A673 (cell line): ENCODE data around the gene CFAP410. TPM values are rescaled to one million over a fixed set of nuclear protein-coding genes. Genes with fewer than 3 reads are reported as not detected.
A peak's percentile ranks its signal among the peaks of the same experiment; 100 is the strongest.
"Not testable (repeated sequence)": the region's sequence is repeated elsewhere in the genome, so short reads cannot be mapped to it uniquely, and the experiment has no call there.

ENCODE experiments used
- BruUV-seq: library from RNA; stranded (reverse); fragments of 400-500 nt; replicated peaks from 2 replicates; lab custom pipeline; 2021; lab: Mats Ljungman, UMichigan
- CTCF ChIA-PET: fragments of 300-600 bp; sonication (Branson Sonifier 250); formaldehyde crosslinking; loops from one replicate; lab custom pipeline; 2022; ENCODE audit warnings: antibody characterized with exemption; lab: Charles Lee
- POLR2A ChIA-PET: fragments of 300-600 bp; sonication (Branson Sonifier 250); formaldehyde crosslinking; loops from one replicate; lab custom pipeline; 2022; ENCODE audit warnings: antibody characterized with exemption; ENCODE audit not compliant: low non-redundant PET; lab: Charles Lee
- DNase-seq: peaks from one replicate; pipeline ENCODE4 v3.0.0-alpha.2; 2015; ENCODE audit warnings: low spot score
- H3K27ac ChIP-seq: fragments of 200-600 bp; sonication (generic); 2 replicates; pipeline ENCODE4 v1.5.1; 2016; ENCODE audit warnings: mixed run types, low read depth, mild to moderate bottlenecking, mixed read lengths, antibody characterized with exemption, low read length; ENCODE audit not compliant: poor library complexity, severe bottlenecking
- H3K27me3 ChIP-seq: fragments of 200-600 bp; sonication (generic); replicated peaks from 2 replicates; pipeline ENCODE4 v1.6.1; 2017; ENCODE audit warnings: mixed run types, low read depth, mild to moderate bottlenecking, mixed read lengths, antibody characterized with exemption, low read length; ENCODE audit not compliant: insufficient read depth, poor library complexity
- H3K36me3 ChIP-seq: fragments of 200-600 bp; sonication (generic); 2 replicates; pipeline ENCODE4 v1.6.1; 2016; ENCODE audit warnings: mixed run types, mild to moderate bottlenecking, mixed read lengths, antibody characterized with exemption, low read length; ENCODE audit not compliant: insufficient read depth, poor library complexity, severe bottlenecking
- H3K4me1 ChIP-seq: fragments of 200-600 bp; sonication (generic); 2 replicates; pipeline ENCODE4 v1.6.1; 2017; ENCODE audit warnings: mixed run types, mild to moderate bottlenecking, mixed read lengths, antibody characterized with exemption, low read length; ENCODE audit not compliant: insufficient read depth, poor library complexity, severe bottlenecking
- H3K4me3 ChIP-seq: fragments of 200-600 bp; sonication (generic); 2 replicates; pipeline ENCODE4 v1.5.1; 2016; ENCODE audit warnings: low read depth, mixed run types, mild to moderate bottlenecking, mixed read lengths, low read length; ENCODE audit not compliant: poor library complexity, severe bottlenecking
- H3K9me3 ChIP-seq: fragments of 200-600 bp; sonication (generic); 2 replicates; pipeline ENCODE4 v1.6.1; 2016; ENCODE audit warnings: mixed run types, low read depth, mild to moderate bottlenecking, mixed read lengths, antibody characterized with exemption, low read length; ENCODE audit not compliant: poor library complexity, severe bottlenecking
- EZH2 ChIP-seq: fragments of 200-600 bp; sonication (generic); IDR thresholded peaks from 2 replicates; pipeline ENCODE4 v1.6.1; 2017; ENCODE audit warnings: borderline replicate concordance, low read depth, mild to moderate bottlenecking, mixed read lengths, antibody characterized with exemption, low read length; ENCODE audit not compliant: poor library complexity, severe bottlenecking
- intact Hi-C: fragments of 100-400 bp; cut with micrococcal nuclease; formaldehyde crosslinking; loops from one replicate; pipeline ENCODE4 v1.10.0; 2022; ENCODE audit not compliant: unreplicated experiment
- total RNA-seq: library from RNA; stranded (reverse); gene quantifications from 2 replicates; pipeline ENCODE4 v1.2.3, GENCODE V29; 2021
- TF ChIP-seq, protein P1 (sequence below): fragments of 300-800, 200-600 bp; sonication (generic); conservative IDR thresholded peaks from 2 replicates; pipeline ENCODE4 v1.5.1; 2017; ENCODE audit warnings: low read depth, mild to moderate bottlenecking, antibody characterized with exemption, low read length, moderate library complexity, mixed read lengths

CFAP410 gene
- total RNA-seq, 1 experiment from 2014 or later = 14.0 TPM

DNA sequence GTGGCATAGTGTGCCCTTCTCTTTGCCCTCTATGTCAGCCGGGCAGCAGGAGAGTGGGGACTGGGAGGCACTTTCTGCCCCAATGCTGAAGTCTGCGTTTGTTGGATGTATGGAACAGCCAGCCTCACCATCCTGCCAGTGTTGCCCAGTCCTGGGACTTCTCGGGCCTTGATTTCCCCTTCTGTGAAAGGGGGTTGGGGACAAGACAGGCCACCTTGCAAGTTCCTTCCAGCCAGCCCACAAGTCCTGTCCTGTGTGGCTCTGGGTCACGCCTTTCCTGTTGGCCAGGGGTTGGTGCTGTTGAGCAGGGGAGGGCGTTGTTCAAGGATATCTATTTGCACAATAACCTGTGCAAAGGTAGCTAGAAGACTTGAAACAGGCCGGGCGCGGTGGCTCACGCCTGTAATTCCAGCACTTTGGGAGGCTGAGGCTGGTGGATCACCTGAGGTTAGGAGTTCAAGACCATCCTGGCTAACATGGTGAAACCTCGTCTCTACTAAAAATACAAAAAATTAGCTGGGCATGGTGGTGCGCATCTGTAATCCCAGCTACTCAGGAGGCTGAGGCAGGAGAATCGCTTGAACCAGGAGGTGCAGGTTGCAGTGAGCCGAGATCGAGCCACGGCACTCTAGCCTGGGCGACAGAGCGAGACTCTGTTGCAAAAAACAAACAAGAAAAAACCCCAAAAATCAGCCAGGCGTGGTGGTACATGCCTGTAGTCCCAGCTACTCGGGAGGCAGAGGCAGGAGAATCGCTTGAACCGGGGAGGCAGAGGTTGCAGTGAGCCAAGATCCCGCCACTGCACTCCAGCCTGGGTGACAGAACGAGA lies 36.4 kb downstream of the CFAP410 start:
- H3K9me3 ChIP-seq, intact Hi-C loops, BruUV-seq, CTCF ChIA-PET, H3K27me3 ChIP-seq, H3K27ac ChIP-seq, H3K36me3 ChIP-seq, H3K4me3 ChIP-seq, DNase-seq, POLR2A ChIA-PET: not testable (repeated sequence)
- peaks cover 16% of the 10 kb centered on the region for H3K4me1 ChIP-seq
- TF ChIP-seq, protein P1, sequence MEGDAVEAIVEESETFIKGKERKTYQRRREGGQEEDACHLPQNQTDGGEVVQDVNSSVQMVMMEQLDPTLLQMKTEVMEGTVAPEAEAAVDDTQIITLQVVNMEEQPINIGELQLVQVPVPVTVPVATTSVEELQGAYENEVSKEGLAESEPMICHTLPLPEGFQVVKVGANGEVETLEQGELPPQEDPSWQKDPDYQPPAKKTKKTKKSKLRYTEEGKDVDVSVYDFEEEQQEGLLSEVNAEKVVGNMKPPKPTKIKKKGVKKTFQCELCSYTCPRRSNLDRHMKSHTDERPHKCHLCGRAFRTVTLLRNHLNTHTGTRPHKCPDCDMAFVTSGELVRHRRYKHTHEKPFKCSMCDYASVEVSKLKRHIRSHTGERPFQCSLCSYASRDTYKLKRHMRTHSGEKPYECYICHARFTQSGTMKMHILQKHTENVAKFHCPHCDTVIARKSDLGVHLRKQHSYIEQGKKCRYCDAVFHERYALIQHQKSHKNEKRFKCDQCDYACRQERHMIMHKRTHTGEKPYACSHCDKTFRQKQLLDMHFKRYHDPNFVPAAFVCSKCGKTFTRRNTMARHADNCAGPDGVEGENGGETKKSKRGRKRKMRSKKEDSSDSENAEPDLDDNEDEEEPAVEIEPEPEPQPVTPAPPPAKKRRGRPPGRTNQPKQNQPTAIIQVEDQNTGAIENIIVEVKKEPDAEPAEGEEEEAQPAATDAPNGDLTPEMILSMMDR = 0 out of 2 replicates have a peak, but pooled peaks have one; percentile 15

DNA sequence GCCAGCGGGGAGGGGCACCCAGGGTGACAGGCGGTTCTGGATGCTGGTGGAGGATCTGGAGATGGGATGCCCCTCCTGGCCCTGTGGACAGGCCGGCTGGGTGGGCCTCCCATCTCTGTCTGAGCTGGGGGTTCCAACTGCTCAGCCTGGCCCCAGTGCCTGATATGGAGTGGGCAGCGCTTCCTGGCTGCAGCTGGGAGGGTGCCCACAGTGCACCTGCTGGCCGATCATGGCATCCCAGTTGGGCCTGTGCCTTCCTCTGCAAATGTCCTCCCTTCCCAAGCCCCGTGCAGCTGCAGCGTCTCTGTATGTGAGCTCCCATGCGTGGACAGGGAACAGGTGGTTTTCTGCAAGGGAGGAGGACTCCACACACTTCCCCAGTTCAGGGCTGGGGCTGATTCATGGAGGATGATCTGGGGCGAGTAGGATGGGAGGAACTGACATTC lies 37.2 kb downstream of the CFAP410 start:
- ChIA-PET CTCF (no interaction called here), POLR2A (no interaction called here)
- DNase-seq = no peak
- TF ChIP-seq, protein P1 = no peak
- TF ChIP-seq EZH2 = no peak
- H3K9me3 ChIP-seq = no peaks in the 10 kb centered on the region
- H3K27ac ChIP-seq = no peak overlapping the region
- BruUV-seq = no TSS peak
- peaks cover 16% of the 10 kb centered on the region for H3K4me1 ChIP-seq
- H3K27me3 ChIP-seq = no peaks in the 10 kb centered on the region
- intact Hi-C loops = no loop called here
- no peak overlapping the region for H3K4me3 ChIP-seq
- H3K36me3 ChIP-seq = no peaks in the 10 kb centered on the region

DNA sequence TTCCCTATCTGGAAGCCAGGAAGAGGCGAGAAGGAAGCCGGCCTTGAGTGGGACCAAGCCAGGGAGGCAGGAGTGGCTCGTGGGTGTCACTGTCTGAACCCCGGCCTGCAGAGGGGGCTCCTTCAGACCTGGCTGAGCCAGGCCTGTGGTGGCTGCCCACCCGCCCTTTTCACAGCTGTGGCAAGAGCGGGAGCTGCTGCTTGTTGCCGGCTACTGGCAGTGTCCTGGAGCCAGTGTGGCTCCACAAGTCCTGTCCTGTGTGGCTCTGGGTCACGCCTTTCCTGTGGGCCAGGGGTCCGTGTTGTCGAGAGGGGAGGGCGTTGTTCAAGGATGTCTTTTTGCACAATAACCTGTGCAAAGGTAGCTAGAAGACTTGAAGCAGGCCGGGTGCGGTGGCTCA lies 38.0 kb downstream of the CFAP410 start:
- CTCF ChIA-PET = no interaction called here
- no peak overlapping the region for H3K27ac ChIP-seq
- H3K9me3 ChIP-seq = no peaks in the 10 kb centered on the region
- TF ChIP-seq, protein P1 = no peak
- no peak for TF ChIP-seq EZH2
- H3K4me3 ChIP-seq = peak overlapping the region; percentile 87
- no peak for DNase-seq
- intact Hi-C loops = no loop called here
- H3K27me3 ChIP-seq = no peaks in the 10 kb centered on the region
- no peaks in the 10 kb centered on the region for H3K36me3 ChIP-seq
- peaks cover 17% of the 10 kb centered on the region for H3K4me1 ChIP-seq
- no TSS peak for BruUV-seq
- POLR2A ChIA-PET = no interaction called here
